ENCODE measurements around the gene DCAF12.
"Not testable (repeated sequence)": the region's sequence is repeated elsewhere in the genome, so short reads cannot be mapped to it uniquely, and the experiment has no call there.

DCAF12 gene

GRCh38 chr9:34145165-34145564 is 18.7 kb upstream of the DCAF12 start:
- no peaks in the 10 kb centered on the region for H3K9me3 ChIP-seq (ENCODE audit: severe bottlenecking)
- no peak for DNase-seq

GRCh38 chr9:34143116-34143515 is 16.6 kb upstream of the DCAF12 start:
- Histone ChIP-seq H3K4me3 (ENCODE audit: low read depth, low read length) (no peak overlapping the region), H3K27ac (no peak overlapping the region), H3K27me3 (ENCODE audit: insufficient read depth, low read depth, severe bottlenecking) (no peaks in the 10 kb centered on the region), H3K36me3 (no peaks in the 10 kb centered on the region), H3K9me3 (ENCODE audit: severe bottlenecking) (no peaks in the 10 kb centered on the region)
- no peak for DNase-seq
- TF ChIP-seq CTCF (IDR thresholded peaks at IDR 0.05; ENCODE audit: low read depth, low read length), result no peak

More at GRCh38 chr9:34145165-34145564, 18.7 kb upstream of the DCAF12 start:
- Histone ChIP-seq H3K36me3 (no peaks in the 10 kb centered on the region), H3K4me3 (ENCODE audit: low read depth, low read length) (no peak overlapping the region), H3K27me3 (ENCODE audit: insufficient read depth, low read depth, severe bottlenecking) (no peaks in the 10 kb centered on the region), H3K27ac (no peak overlapping the region)
- TF ChIP-seq CTCF (IDR thresholded peaks at IDR 0.05; ENCODE audit: low read depth, low read length), result no peak

GRCh38 chr9:34140853-34141252 is 14.4 kb upstream of the DCAF12 start:
- no peaks in the 10 kb centered on the region for H3K36me3 ChIP-seq
- H3K27ac ChIP-seq, result no peak overlapping the region
- no peak overlapping the region for H3K4me3 ChIP-seq (ENCODE audit: low read depth, low read length)
- DNase-seq, result no peak
- no peak for TF ChIP-seq CTCF (IDR thresholded peaks at IDR 0.05; ENCODE audit: low read depth, low read length)
- no peaks in the 10 kb centered on the region for H3K9me3 ChIP-seq (ENCODE audit: severe bottlenecking)
- H3K27me3 ChIP-seq (ENCODE audit: insufficient read depth, low read depth, severe bottlenecking), result no peaks in the 10 kb centered on the region

GRCh38 chr9:34139477-34140146 is 13.1 kb upstream of the DCAF12 start:
- no peaks in the 10 kb centered on the region for H3K27me3 ChIP-seq (ENCODE audit: insufficient read depth, low read depth, severe bottlenecking)
- no peak overlapping the region for H3K4me3 ChIP-seq (ENCODE audit: low read depth, low read length)
- no peak for TF ChIP-seq CTCF (IDR thresholded peaks at IDR 0.05; ENCODE audit: low read depth, low read length)
- no peak overlapping the region for H3K27ac ChIP-seq
- no peaks in the 10 kb centered on the region for H3K36me3 ChIP-seq
- DNase-seq, result no peak
- H3K9me3 ChIP-seq (ENCODE audit: severe bottlenecking), result no peaks in the 10 kb centered on the region

GRCh38 chr9:34138644-34139043 is 12.1 kb upstream of the DCAF12 start:
- not testable (repeated sequence) for H3K27me3 ChIP-seq (ENCODE audit: insufficient read depth, low read depth, severe bottlenecking); H3K36me3 ChIP-seq; DNase-seq; H3K9me3 ChIP-seq (ENCODE audit: severe bottlenecking); H3K27ac ChIP-seq; H3K4me3 ChIP-seq (ENCODE audit: low read depth, low read length)

- TF ChIP-seq CTCF (IDR thresholded peaks at IDR 0.05; ENCODE audit: low read depth, low read length), result no peak
- no peaks in the 10 kb centered on the region for H3K9me3 ChIP-seq (ENCODE audit: severe bottlenecking)
- no peaks in the 10 kb centered on the region for H3K27me3 ChIP-seq (ENCODE audit: insufficient read depth, low read depth, severe bottlenecking)
- H3K4me3 ChIP-seq (ENCODE audit: low read depth, low read length), result no peak overlapping the region
- H3K36me3 ChIP-seq, result no peaks in the 10 kb centered on the region
- H3K27ac ChIP-seq, result no peak overlapping the region
- DNase-seq, result no peak
Measured at GRCh38 chr9:34134521-34134920, 8.0 kb upstream of the DCAF12 start.
